GM10248 (cell line): ENCODE results near the gene TTLL5.

Experiments used
- CTCF ChIA-PET: fragments of 300-600 bp; sonication (Branson Sonifier 250); formaldehyde crosslinking; extraction: SDS; loops from one replicate; lab custom pipeline; 2021; ENCODE audit warnings: antibody characterized with exemption; lab: Yijun Ruan, JAX
- POLR2A ChIA-PET: fragments of 350-650 bp; sonication (Branson Sonifier 250); formaldehyde crosslinking; extraction: SDS; loops from one replicate; lab custom pipeline; 2020; ENCODE audit warnings: antibody characterized with exemption; lab: Yijun Ruan, JAX
- DNase-seq: peaks from one replicate; pipeline ENCODE4 v3.0.0; 2012; ENCODE audit errors: extremely low spot score
- TF ChIP-seq, protein P1 (sequence below): IDR thresholded peaks from 2 replicates; pipeline ENCODE4 v1.5.1; 2012; ENCODE audit warnings: mild to moderate bottlenecking, low read depth; ENCODE audit errors: extremely low read depth, missing control alignments, control extremely low read depth

Gene TTLL5

DNA sequence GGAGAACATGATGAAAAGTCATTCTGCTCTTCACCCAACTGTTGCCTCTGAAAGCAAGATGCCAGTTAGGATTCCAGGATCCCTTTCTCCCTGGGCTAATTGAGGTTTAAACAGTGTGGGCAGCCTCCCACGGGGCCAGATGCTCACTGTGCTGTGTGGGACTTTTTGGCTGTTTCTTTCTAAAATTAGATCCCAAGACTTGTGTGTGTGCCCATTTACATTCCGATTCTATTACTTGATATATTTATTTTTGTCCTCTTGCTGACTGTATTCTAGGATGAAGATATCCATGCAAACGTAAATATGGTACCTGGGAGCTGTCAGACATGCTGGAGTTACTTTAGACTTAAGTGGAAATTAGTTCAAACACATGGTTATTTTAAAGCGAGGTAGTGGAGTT, 330.7 kb downstream of the TTLL5 start:
- DNase-seq: no peak
- TF ChIP-seq, protein P1, sequence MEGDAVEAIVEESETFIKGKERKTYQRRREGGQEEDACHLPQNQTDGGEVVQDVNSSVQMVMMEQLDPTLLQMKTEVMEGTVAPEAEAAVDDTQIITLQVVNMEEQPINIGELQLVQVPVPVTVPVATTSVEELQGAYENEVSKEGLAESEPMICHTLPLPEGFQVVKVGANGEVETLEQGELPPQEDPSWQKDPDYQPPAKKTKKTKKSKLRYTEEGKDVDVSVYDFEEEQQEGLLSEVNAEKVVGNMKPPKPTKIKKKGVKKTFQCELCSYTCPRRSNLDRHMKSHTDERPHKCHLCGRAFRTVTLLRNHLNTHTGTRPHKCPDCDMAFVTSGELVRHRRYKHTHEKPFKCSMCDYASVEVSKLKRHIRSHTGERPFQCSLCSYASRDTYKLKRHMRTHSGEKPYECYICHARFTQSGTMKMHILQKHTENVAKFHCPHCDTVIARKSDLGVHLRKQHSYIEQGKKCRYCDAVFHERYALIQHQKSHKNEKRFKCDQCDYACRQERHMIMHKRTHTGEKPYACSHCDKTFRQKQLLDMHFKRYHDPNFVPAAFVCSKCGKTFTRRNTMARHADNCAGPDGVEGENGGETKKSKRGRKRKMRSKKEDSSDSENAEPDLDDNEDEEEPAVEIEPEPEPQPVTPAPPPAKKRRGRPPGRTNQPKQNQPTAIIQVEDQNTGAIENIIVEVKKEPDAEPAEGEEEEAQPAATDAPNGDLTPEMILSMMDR: no peak
- POLR2A ChIA-PET: no interaction called here

DNA sequence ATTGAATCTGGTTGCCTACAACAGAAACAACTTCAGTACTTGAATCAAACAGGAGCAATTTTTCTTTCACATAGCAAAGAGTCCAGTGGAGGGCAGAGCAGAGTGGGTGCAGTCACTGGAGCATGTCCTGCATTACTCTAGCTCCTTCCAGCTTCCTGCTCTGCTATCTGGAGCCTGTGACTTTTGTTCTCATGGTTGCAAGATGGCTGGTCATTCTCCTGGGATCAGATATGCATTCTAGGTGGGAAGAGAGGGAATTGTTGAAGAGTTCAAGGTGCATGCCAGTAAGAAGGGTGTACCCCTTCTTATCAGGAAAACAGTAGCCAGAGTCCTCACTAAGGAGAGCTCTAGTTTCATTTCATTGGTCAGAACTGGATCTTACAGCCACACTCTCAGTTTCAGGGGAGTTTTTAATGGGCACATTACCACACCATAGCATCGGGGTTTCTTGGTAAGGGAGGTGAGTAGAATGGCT, 332.6 kb downstream of the TTLL5 start:
- TF ChIP-seq, protein P1: no peak
- peak; percentile 23 for DNase-seq
- POLR2A ChIA-PET: no interaction called here
- CTCF ChIA-PET: interaction anchor here (0.9 to 9.1 kb wide), 7 partner anchors 9 to 716 kb away, joined by 3 to 38 read pairs (median 6); partner anchors contain the start of gene TGFB3

More for the DNA sequence above, 330.7 kb downstream of the TTLL5 start:
- CTCF ChIA-PET: interaction anchor here (1.0 to 9.1 kb wide), 3 partner anchors 10 to 282 kb away, joined by 3 to 38 read pairs (median 5); partner anchors contain the start of gene TGFB3

DNA sequence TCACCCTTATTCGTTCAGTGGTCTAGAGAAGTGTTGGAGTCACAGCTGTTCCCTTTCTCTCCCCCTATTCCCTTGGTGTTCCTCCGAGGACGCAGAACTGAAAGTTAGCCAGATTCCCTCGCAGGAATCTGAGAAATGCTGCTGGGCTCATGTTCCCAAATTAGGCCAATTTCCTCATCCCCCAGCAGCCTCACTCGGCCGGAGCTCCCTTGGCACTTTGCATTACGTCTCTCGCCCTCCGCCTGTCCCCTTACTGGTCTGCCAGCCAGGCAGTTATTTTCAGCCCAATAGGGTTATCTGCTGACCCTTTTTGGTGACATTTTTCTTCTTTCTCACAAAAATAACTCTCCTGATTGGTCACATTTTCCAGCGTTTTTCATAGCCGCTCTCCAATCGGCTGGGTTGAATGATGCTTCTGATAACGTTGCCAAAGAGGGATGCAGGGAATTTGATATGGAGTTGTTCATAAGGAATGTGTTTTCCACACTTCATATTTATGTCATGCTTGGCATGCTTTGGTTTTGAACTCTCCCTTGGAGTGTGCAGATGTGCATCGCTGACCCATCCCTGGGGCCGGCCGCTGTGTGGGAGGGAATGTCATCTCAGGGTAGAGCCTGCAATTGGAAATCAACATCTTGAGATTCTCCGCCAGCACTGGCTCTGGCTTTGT, 334.5 kb downstream of the TTLL5 start:
- CTCF ChIA-PET: interaction anchor here (1.0 to 9.1 kb wide), 10 partner anchors 10 to 715 kb away, joined by 3 to 38 read pairs (median 6); partner anchors contain the start of gene TGFB3
- TF ChIP-seq, protein P1: no peak
- DNase-seq: no peak
- POLR2A ChIA-PET: no interaction called here

DNA sequence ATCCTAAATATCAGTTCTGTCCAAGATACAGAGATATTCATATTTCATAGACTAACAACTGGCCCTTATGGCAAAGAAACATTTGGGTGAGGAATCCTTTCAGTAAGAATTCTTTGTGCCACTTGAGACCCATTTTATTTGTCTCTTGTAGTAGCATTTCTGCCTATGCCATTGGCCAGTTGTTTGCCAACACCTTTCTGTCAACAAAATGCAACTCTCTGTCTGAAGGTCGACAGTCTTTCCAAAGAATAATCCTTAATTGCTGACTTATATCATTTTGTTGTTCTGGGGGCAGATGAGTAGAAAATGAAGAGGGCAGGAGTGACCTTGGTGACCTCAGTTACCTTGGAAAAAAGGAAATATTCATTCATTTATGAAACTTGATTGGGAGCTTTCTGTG, 335.4 kb downstream of the TTLL5 start:
- TF ChIP-seq, protein P1: no peak
- POLR2A ChIA-PET: no interaction called here
- DNase-seq: no peak
- CTCF ChIA-PET: interaction anchor here (1.6 to 9.1 kb wide), 2 partner anchors 15 to 288 kb away, joined by 6 to 38 read pairs; partner anchors contain the start of gene TGFB3

DNA sequence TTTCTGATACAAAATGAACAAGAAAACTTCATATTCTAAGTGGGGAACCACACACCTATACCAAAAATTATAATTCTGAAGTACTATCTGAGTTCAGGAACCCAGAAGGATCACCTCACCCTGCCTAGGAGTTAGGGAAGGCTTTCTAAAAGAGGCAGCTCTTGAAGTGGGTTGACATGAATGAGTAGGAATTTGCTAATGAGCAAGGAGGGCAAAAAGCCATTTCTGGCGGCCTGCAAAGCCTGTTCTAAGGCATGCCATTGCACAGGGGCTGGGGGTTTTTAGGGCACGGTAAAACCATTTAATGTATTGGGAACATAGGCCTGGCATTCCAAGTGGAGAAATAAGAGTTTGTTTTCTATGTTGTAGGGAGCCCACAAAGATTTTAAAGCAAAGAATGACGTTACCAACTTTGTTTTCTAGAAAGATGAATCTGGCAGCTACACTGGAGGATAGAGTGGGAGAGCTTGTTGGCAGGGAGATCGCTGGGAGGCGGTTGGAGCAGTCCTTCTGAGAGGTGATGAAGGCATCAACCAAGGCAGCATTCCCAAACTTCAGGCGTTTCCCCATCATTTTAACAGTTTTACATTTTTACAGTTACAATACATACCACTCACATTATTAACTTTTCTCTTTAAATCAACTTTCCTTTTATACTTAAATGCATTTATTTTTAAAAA, 338.6 kb downstream of the TTLL5 start:
- POLR2A ChIA-PET: no interaction called here
- CTCF ChIA-PET: interaction anchor here (0.6 to 9.1 kb wide), 4 partner anchors 13 to 380 kb away, joined by 3 to 38 read pairs (median 5); partner anchors contain the start of gene TGFB3
- TF ChIP-seq, protein P1: no peak
- DNase-seq: no peak

DNA sequence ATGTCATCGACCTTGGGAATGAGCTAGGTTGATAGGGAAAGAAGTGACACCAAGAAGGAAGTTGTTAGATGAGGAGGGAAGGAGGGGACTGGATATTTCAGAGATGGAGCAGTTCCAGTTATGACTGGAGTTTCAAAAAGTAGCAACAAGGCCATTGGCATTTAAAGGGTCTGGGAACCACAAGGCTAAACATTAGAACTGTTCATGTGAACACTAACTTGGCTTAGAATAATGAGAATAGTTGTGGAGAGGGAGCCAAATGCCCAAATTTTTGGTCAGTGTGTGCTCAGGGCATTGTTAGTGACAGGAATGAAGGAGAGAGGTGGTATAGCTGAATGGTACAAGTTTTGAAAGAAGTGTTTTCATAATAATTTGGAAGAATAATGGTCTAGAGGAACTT, 341.3 kb downstream of the TTLL5 start:
- no peak for DNase-seq
- ChIA-PET CTCF (interaction anchor here (0.7 to 1.5 kb wide), 3 partner anchors 9 to 96 kb away, joined by 3 to 5 read pairs (median 4); no protein-coding TSS in a partner anchor), POLR2A (no interaction called here)
- TF ChIP-seq, protein P1: no peak
